GM18907 (cell line): Measurements from ENCODE around the gene ST3GAL4.

Experiments
- ATAC-seq: cut with Tn5 transposase; IDR thresholded peaks from one replicate; pipeline ENCODE4 v1.9.1; 2021; ENCODE audit warnings: mild to moderate bottlenecking, moderate library complexity; ENCODE audit not compliant: unreplicated experiment

ST3GAL4 gene

GRCh38 chr11:126403658-126404057 is 48.2 kb downstream of the ST3GAL4 start:
- ATAC-seq, result peak; percentile 93

GRCh38 chr11:126404367-126404766 is 48.9 kb downstream of the ST3GAL4 start:
- ATAC-seq, result no peak

GRCh38 chr11:126405374-126405773 is 49.9 kb downstream of the ST3GAL4 start:
- no peak for ATAC-seq

- no peak for ATAC-seq
Measured at GRCh38 chr11:126405906-126406305, 50.4 kb downstream of the ST3GAL4 start.

- no peak for ATAC-seq
Measured at GRCh38 chr11:126406368-126406767, 50.9 kb downstream of the ST3GAL4 start.

GRCh38 chr11:126407101-126407521 is 51.6 kb downstream of the ST3GAL4 start:
- no peak for ATAC-seq

- no peak for ATAC-seq
Measured at GRCh38 chr11:126407682-126408288, 52.3 kb downstream of the ST3GAL4 start.

- ATAC-seq, result no peak
Measured at GRCh38 chr11:126408496-126408895, 53.0 kb downstream of the ST3GAL4 start.

GRCh38 chr11:126408901-126409619 is 53.6 kb downstream of the ST3GAL4 start:
- ATAC-seq, result no peak

- no peak for ATAC-seq
Measured at GRCh38 chr11:126409620-126409985, 54.1 kb downstream of the ST3GAL4 start.

- no peak for ATAC-seq
Measured at GRCh38 chr11:126410649-126411048, 55.2 kb downstream of the ST3GAL4 start.

- no peak for ATAC-seq
Measured at GRCh38 chr11:126411971-126412381, 56.5 kb downstream of the ST3GAL4 start.

- ATAC-seq, result no peak
Measured at GRCh38 chr11:126413426-126413825, 57.9 kb downstream of the ST3GAL4 start.

- no peak for ATAC-seq
Measured at GRCh38 chr11:126413843-126414405, 58.4 kb downstream of the ST3GAL4 start.

GRCh38 chr11:126414615-126415014 is 59.1 kb downstream of the ST3GAL4 start:
- ATAC-seq, result no peak

- no peak for ATAC-seq
Measured at GRCh38 chr11:126415128-126415527, 59.6 kb downstream of the ST3GAL4 start.

- ATAC-seq, result no peak
Measured at GRCh38 chr11:126415669-126416420, 60.4 kb downstream of the ST3GAL4 start.

GRCh38 chr11:126416542-126417090 is 61.1 kb downstream of the ST3GAL4 start:
- ATAC-seq, result peak; percentile 85

GRCh38 chr11:126417091-126417862 is 61.8 kb downstream of the ST3GAL4 start:
- no peak for ATAC-seq

- no peak for ATAC-seq
Measured at GRCh38 chr11:126418887-126419286, 63.4 kb downstream of the ST3GAL4 start.
